ELR (cell line): ENCODE data around the gene MIA2.
"Not testable (repeated sequence)": the region's sequence is repeated elsewhere in the genome, so short reads cannot be mapped to it uniquely, and the experiment has no call there.

ENCODE experiments used
- DNase-seq: peaks from one replicate; pipeline ENCODE4 v3.0.0-alpha.2; 2015; ENCODE audit warnings: low read depth

Gene MIA2

DNA sequence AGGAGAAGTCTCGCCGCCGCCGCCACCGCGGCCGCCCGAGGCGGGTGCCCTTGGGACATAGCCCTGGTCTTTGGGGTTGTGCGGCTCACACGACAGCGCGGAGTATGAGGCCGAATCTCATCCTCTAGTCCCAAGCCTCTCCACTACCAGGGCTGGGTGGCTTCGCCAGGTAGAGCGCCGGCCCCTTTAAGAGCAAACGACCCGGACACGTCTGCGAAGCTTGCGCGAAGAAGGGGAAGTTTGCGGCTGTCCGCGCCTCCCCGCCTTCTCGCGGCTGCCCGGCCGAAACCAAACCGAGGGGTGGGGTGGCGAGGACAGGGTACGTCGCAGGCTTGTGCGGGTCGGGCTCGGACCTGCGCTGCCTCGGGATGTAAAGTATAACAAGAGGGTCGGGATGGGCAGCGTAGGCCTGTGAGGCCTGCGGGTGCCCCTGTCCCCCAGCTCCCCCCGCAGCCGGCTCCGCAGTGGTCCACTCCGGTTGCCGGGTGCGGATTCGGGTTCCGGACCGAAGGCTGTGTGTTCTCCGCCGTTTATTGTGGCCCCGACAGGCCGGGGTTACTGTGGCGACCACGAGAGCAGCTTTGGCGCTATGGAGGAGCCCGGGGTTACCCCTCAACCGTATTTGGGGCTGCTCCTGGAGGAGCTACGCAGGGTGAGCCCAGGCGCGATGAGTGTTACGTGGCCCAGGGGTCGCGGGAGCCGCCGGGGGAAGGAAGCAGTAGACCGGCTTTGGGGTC, 33.3 kb downstream of the MIA2 start:
- DNase-seq = peak; percentile 89

DNA sequence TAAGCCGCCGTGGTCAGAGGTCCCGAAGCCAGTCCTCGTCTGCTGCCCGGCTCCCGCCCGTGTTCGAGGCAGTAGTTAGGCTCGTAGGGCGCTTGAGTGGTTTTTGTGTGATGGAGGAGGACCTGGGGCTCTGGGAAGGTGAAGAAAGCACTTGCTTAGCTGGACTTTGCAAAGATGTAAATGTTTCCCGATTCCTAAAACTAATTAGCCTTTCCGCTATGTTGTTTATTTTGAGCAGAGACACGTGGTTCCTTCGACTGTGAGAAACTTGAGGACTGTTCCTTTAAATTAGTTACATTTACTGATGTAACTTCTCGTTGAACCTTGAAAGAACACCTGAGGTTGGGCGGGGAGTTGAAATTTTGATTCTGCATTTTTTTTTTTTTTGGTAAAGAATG, 33.9 kb downstream of the MIA2 start:
- no peak for DNase-seq

GRCh38 chr14:39268393-39268792, 34.7 kb downstream of the MIA2 start:
- peak; percentile 28 for DNase-seq

DNA sequence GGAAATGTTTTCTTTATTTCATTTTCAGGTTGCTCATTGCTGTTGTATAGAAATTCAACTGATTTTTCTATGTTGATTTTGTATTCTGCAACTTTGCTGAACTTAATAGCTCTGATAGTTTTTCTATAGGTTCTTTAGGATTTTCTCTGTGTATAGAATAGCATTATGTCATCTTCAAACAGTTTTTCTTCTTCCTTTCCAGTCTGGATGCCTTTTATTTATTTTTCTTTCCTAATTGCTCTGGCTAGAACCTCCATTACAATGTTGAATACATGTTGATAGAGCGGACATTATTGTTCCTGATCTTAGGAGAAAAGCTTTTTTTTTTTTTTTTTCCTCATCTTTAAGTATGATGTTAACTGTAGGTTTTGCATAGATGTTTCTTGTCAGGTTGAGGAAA, 39.2 kb downstream of the MIA2 start:
- DNase-seq = no peak

DNA sequence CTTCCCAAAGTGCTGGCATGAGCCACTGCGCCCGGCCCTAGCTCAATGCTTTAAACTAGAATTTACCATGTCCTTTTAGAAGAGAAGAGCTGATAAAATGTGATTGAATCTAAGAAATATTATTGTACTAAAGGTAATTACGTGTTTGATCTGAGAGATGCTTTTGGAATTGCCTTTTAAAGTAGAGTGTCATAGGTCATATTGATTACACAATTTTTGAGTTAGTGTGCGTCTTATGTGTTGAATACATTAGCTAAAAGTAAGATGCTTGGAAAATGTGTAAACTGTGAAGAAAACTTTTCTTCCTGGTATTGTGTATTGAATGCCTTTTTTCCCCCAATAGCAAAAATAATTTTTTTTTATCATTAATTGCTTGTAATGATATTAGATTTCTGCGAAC, 41.7 kb downstream of the MIA2 start:
- DNase-seq = no peak

GRCh38 chr14:39276005-39276404, 42.3 kb downstream of the MIA2 start:
- no peak for DNase-seq

DNA sequence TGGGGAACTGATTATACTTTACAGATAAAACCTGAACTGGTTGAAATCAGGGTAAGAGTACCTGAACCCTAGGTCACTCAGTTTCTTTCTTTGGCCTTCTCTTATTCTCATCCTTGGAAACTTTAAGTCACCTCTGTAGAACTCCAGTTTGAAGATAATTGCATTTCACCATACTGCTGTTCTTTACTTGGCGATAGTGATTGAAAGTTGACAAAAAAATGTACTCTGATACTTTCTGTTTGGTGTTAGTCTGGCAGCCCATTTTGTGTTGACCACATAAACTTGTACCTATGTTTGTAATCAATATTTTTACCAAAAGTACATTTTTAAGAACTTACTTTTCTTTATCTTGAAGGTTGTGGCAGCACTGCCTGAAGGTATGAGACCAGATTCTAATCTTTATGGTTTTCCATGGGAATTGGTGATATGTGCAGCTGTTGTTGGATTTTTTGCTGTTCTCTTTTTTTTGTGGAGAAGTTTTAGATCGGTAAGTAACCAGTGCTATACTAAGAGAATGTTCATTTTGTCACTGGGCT, 42.9 kb downstream of the MIA2 start:
- DNase-seq = no peak

DNA sequence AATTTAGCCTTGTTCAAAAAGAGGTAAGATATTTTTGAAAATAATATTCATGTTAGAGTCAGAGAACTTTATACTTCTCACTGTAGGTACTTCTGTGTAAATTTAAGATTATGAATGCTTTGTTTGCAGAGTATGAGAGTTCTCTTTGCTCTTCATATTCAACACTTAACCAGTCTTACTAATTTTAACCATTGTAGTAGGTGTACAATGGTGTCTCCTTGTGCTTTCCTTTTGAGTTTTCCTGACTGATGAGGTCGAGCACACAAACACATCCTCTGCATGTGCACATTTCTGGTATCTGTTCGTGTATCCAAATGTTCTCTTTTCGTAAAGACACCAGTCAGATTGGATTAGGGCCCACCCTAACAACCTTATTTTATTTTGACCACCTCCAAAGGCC, 45.8 kb downstream of the MIA2 start:
- DNase-seq = no peak

DNA sequence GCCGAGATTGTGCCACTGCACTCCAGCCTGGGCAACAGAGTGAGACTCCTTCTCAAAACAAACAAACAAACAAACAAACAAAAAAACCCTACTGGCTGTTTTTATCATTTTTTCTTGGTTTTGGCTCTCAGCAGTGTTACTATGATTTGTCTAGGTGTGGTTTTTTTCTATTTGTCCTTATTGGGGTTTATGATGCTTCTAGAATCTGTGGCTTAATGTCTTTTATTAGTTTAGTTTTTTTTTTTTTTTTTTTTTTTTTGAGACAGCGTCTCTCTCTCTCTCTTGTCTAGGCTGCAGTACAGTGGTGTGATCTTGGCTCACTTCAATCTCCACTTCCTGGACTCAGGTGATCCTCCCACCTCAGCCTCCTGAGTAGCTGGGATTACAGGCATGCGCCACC, 47.0 kb downstream of the MIA2 start:
- not testable (repeated sequence) for DNase-seq

DNA sequence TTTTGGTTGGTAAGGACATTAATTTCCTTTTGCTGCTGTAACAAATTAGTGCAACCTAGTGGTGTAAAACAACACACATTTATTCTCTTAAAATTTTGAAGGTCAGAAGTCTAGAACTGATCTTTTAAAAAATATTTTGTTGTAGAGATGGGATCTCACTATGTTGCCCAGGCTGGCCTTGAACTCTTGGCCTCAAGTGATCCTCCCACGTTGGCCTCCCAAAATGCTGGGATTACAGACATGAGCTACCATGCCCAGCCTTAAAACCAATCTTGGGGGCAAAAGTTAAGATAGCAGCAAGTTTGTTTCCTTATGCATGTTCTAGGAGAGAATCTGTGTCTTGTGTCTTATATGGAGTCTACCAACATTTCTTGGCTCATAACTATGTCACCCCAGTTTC, 55.8 kb downstream of the MIA2 start:
- no peak for DNase-seq

- DNase-seq = no peak
Measured at GRCh38 chr14:39291701-39292100, 58.0 kb downstream of the MIA2 start.

GRCh38 chr14:39293629-39294028, 59.9 kb downstream of the MIA2 start:
- DNase-seq = no peak

- DNase-seq = not testable (repeated sequence)
Measured at GRCh38 chr14:39300389-39300788, 66.7 kb downstream of the MIA2 start.

- DNase-seq = peak; percentile 13
Measured at GRCh38 chr14:39302124-39302810, 68.6 kb downstream of the MIA2 start.

DNA sequence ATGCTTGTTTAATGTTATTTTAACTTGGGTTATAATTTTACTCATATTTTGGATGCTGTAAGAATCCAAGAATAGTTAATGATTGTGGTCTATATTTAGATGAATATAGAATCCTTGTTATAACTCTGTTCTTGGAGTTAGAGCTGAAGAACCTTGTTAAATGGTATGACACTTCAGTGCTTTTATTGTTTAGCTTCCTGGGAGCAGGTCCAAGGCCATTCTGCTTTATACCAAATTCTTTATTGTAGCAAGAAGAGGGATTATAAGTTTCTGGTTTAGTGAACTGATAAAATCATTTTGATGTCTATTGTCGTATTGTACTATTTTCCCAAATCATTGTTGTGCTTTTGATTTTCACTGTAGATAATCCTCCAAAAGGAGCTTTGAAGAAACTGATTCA, 69.4 kb downstream of the MIA2 start:
- DNase-seq = no peak

DNA sequence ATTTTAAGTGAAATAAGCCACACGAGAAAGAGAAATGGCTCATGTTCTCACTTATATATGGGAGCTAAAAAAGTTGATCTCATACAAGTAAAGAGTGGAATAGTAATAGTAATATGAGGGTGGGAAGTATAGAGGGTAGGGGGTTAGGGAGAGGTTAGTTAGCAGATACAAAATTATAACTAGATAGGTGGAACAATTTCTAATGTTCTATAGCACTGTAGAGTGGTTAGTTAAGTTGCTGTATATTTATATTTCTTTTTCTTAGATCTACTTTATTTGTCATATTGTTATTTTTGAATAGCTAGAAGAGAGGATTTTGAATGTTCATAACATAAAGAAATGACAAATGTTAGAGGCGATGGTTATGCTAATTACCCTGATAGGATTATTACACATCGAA, 74.1 kb downstream of the MIA2 start:
- no peak for DNase-seq

DNA sequence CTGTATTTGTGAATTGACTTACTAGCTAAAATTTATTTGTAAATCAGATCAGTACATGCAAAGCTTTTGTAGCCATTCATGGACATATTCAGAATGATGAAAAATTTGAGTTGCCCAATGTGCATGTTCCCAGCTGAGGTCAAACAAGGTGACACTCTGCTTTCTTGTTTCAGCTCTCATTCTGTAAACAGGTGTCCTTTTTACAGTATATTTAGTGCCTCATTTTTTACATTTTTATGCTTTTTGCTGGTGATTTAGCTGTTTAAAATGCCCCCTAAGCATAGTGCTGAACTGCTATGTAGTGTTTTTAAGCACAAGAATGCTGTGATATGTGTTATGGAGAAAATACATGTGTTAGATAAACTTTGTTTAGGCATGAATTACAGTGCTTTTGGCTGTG, 76.3 kb downstream of the MIA2 start:
- DNase-seq = no peak

DNA sequence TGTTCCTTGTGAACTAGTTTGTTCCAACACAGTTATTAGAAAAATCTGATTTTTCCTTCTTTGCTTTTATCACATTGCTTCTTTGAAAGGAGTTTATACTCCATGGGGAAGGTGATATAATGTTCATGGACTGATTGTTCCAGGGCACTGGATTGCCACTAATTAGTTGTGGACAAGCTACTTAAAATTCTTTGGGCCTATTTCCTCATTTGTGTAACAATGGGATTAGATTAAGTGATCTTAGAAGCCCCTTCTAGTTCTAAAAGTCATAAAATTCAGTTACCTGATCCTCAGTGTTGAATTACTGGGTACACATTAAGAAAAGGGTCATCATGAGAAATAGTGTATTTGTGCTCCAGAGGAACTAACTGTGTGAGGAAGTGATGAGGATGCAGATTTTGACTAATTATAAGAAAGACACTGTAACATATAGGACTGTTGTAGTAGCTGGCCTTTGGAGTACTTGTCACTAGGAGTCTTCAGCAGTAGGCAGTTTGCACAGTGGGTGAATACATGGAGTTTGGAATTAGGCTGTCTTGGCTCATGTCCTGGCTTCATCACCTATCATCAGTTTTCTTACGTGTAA, 82.2 kb downstream of the MIA2 start:
- no peak for DNase-seq

- DNase-seq = no peak
Measured at GRCh38 chr14:39316830-39317553, 83.3 kb downstream of the MIA2 start.

DNA sequence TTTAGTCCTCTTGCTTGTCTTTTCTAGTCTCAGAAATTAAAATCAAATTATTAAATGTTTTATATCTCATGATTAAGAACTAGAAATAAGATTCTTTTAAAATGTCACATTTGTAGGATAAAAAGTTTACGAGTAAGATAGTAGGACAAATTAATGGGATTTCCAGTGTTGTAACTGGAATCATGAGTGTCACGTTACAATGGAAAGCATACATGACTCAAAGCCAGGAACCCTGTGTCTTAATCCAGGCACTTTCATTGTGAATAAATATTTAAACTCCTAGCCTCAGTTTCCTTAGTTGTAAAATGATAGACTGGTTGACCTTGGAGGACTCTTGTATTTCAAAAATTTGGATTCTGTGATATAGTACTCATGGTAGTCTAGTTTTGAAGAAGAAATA, 84.9 kb downstream of the MIA2 start:
- DNase-seq = no peak

DNA sequence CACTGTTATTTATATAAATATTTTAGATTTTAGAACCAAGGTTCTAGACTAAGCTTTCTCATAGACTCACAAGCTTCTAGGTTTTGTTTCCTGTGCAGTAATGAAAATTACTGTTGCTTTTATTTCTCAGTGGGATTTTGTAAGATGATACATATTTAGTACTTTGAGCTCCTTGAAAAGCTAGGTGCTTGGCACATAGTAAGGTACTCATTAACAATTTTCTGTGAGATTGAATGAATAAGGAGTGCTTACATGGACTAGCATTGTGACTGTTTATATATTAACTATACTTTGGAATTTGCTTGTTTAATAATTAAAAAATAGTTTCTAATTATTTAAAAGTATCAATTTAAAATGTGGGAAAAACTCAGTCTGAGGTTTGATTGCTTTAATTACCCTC, 85.7 kb downstream of the MIA2 start:
- DNase-seq = no peak

DNA sequence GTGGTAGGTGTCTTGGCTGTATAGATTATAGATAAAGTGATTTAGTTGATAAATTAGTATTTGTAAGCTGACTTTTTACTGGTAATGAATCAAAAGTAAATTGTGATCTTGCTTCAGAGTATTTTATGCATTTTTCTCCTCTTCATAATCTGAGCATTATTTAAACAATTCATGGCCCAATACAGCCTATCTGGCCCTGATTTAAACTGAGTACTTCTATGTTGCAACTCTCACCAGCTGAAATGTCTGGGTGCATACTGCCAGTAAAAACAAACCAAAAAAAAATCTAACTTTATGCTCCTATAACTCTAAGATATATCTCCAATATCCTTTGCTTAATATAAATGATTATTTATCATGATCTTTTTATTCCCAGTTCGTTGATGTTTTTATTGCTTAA, 86.6 kb downstream of the MIA2 start:
- no peak for DNase-seq

GRCh38 chr14:39322807-39323206, 89.1 kb downstream of the MIA2 start:
- peak; percentile 26 for DNase-seq
